ENCODE results near the gene SENP2.

DNA sequence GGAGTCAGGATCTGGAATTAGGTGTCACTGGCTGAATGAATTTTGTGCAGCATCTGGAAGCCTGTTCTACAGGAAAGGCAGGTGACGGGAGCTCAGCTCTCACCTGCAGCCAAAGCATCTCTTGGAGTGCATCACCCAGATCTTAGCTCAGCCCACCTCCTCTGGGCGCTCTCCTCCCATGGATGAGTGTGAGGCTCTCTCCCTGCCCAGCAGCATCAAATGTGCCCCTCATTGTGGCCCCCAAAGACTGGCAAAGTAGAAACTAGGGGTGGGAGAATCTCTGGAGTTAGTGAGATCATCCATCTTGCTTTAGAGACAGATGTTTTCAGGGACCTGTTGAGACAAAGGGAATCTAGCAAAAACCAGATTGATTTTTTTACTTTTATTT is 68.7 kb downstream of the SENP2 start:
- TF ChIP-seq POLR2AphosphoS5 (IDR thresholded peaks at IDR 0.05) = no peak
- TF ChIP-seq, protein P1, sequence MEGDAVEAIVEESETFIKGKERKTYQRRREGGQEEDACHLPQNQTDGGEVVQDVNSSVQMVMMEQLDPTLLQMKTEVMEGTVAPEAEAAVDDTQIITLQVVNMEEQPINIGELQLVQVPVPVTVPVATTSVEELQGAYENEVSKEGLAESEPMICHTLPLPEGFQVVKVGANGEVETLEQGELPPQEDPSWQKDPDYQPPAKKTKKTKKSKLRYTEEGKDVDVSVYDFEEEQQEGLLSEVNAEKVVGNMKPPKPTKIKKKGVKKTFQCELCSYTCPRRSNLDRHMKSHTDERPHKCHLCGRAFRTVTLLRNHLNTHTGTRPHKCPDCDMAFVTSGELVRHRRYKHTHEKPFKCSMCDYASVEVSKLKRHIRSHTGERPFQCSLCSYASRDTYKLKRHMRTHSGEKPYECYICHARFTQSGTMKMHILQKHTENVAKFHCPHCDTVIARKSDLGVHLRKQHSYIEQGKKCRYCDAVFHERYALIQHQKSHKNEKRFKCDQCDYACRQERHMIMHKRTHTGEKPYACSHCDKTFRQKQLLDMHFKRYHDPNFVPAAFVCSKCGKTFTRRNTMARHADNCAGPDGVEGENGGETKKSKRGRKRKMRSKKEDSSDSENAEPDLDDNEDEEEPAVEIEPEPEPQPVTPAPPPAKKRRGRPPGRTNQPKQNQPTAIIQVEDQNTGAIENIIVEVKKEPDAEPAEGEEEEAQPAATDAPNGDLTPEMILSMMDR (IDR thresholded peaks at IDR 0.05) = no peak

All from esophagus muscularis mucosa (tissue), 3 donors.